Ishikawa (cell line): ENCODE results near the gene FRAS1.

Experiments
- CEBPB ChIP-seq: IDR thresholded peaks from 2 replicates; pipeline ENCODE4 v1.6.1; 2012
- CREB1 ChIP-seq: IDR thresholded peaks from 2 replicates; pipeline ENCODE4 v1.6.1; 2012; ENCODE audit warnings: low read depth
- EGR1 ChIP-seq: IDR thresholded peaks from 2 replicates; pipeline ENCODE4 v1.6.1; 2012
- EP300 ChIP-seq: IDR thresholded peaks from 2 replicates; pipeline ENCODE4 v1.6.1; 2012; ENCODE audit warnings: borderline replicate concordance
- FOXM1 ChIP-seq: IDR thresholded peaks from 2 replicates; pipeline ENCODE4 v1.6.1; 2012; ENCODE audit warnings: low read depth, borderline replicate concordance
- RAD21 ChIP-seq: IDR thresholded peaks from 2 replicates; pipeline ENCODE4 v1.6.1; 2012; ENCODE audit warnings: low read depth
- TAF1 ChIP-seq: IDR thresholded peaks from 2 replicates; pipeline ENCODE4 v1.6.1; 2012; ENCODE audit warnings: low read depth, mild to moderate bottlenecking
- TCF12 ChIP-seq: IDR thresholded peaks from 2 replicates; pipeline ENCODE4 v1.6.1; 2012; ENCODE audit warnings: low read depth
- TEAD4 ChIP-seq: IDR thresholded peaks from 2 replicates; pipeline ENCODE4 v1.6.1; 2012
- YY1 ChIP-seq: IDR thresholded peaks from 2 replicates; pipeline ENCODE4 v1.6.1; 2012; ENCODE audit warnings: low read depth
- ZBTB7A ChIP-seq: IDR thresholded peaks from 2 replicates; pipeline ENCODE4 v1.6.1; 2012; ENCODE audit warnings: low read depth
- TF ChIP-seq, protein P1 (sequence below): IDR thresholded peaks from 2 replicates; pipeline ENCODE4 v1.6.1; 2012
- TF ChIP-seq, protein P2 (sequence below): IDR thresholded peaks from 2 replicates; pipeline ENCODE4 v1.6.1; 2012; ENCODE audit warnings: low read depth, mild to moderate bottlenecking
- TF ChIP-seq, protein P3 (sequence below): IDR thresholded peaks from 2 replicates; pipeline ENCODE4 v1.6.1; 2012

DNA sequence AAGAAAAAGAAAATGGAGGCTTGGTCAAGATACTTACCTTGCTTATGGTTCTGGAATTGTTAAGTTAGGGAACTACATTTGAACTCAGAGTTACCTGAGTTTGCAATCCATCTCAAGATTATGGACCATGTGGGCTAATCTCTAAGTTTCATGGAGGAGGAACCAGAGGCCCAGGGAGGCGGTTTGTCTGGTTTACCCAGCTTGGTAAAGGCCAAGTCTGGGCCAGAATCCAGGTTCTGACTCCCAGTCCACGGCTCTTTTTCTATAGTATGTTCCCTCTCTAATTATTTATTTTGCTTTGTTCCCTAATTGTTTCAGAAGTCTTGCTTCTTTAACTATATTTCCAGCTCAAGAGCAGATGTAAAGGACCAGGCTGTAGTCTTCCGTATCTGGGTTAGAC lies 168.1 kb downstream of the FRAS1 start:
- TF ChIP-seq TAF1 = no peak
- no peak for TF ChIP-seq EP300
- TF ChIP-seq CEBPB = no peak
- no peak for TF ChIP-seq YY1
- TF ChIP-seq, protein P1, sequence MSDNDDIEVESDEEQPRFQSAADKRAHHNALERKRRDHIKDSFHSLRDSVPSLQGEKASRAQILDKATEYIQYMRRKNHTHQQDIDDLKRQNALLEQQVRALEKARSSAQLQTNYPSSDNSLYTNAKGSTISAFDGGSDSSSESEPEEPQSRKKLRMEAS = no peak
- no peak for TF ChIP-seq RAD21
- TF ChIP-seq TEAD4 = no peak
- TF ChIP-seq EGR1 = no peak
- TF ChIP-seq, protein P2, sequence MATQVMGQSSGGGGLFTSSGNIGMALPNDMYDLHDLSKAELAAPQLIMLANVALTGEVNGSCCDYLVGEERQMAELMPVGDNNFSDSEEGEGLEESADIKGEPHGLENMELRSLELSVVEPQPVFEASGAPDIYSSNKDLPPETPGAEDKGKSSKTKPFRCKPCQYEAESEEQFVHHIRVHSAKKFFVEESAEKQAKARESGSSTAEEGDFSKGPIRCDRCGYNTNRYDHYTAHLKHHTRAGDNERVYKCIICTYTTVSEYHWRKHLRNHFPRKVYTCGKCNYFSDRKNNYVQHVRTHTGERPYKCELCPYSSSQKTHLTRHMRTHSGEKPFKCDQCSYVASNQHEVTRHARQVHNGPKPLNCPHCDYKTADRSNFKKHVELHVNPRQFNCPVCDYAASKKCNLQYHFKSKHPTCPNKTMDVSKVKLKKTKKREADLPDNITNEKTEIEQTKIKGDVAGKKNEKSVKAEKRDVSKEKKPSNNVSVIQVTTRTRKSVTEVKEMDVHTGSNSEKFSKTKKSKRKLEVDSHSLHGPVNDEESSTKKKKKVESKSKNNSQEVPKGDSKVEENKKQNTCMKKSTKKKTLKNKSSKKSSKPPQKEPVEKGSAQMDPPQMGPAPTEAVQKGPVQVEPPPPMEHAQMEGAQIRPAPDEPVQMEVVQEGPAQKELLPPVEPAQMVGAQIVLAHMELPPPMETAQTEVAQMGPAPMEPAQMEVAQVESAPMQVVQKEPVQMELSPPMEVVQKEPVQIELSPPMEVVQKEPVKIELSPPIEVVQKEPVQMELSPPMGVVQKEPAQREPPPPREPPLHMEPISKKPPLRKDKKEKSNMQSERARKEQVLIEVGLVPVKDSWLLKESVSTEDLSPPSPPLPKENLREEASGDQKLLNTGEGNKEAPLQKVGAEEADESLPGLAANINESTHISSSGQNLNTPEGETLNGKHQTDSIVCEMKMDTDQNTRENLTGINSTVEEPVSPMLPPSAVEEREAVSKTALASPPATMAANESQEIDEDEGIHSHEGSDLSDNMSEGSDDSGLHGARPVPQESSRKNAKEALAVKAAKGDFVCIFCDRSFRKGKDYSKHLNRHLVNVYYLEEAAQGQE = no peak
- TF ChIP-seq, protein P3, sequence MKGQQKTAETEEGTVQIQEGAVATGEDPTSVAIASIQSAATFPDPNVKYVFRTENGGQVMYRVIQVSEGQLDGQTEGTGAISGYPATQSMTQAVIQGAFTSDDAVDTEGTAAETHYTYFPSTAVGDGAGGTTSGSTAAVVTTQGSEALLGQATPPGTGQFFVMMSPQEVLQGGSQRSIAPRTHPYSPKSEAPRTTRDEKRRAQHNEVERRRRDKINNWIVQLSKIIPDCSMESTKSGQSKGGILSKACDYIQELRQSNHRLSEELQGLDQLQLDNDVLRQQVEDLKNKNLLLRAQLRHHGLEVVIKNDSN = no peak
- TF ChIP-seq FOXM1 = no peak
- no peak for TF ChIP-seq ZBTB7A
- TF ChIP-seq CREB1 = no peak
- no peak for TF ChIP-seq TCF12
